H1 (cell line): Measurements from ENCODE around the gene OR2A14. TPM values are rescaled to one million over a fixed set of nuclear protein-coding genes. Genes with fewer than 3 reads are reported as not detected.

Experiments used
- ASH2L ChIP-seq: fragments of 200-600, 300-600 bp; sonication (generic); IDR thresholded peaks from one replicate; pipeline ENCODE4 v1.7.1; 2017; ENCODE audit warnings: low read length
- BCL11A ChIP-seq, 2 experiments: IDR thresholded peaks; one replicate each; pipeline ENCODE4 v1.6.1; 2011; ENCODE audit warnings: low read depth in 2 of 2, low read length in 2 of 2, mild to moderate bottlenecking in 2 of 2
- HDAC2 ChIP-seq, 2 experiments: fragments of 300-600 bp in 1 of 2; sonication (generic) in 1 of 2; IDR thresholded peaks; 2 replicates each; pipeline ENCODE4 v1.6.1; 2011 to 2012; ENCODE audit warnings: low read depth in 2 of 2, low read length in 2 of 2, mild to moderate bottlenecking in 2 of 2, moderate library complexity in 2 of 2, borderline replicate concordance in 1 of 2, inconsistent platforms in 1 of 2
- HDAC6 ChIP-seq: IDR thresholded peaks from one replicate; pipeline ENCODE4 v1.7.1; 2012; ENCODE audit warnings: low read depth, mild to moderate bottlenecking, inconsistent platforms, low read length, moderate library complexity
- RBBP5 ChIP-seq: IDR thresholded peaks from 2 replicates; pipeline ENCODE4 v1.7.1; 2012; ENCODE audit warnings: low read depth, mild to moderate bottlenecking, inconsistent platforms, low read length, moderate library complexity, borderline replicate concordance
- SIRT6 ChIP-seq: IDR thresholded peaks from one replicate; pipeline ENCODE4 v1.7.1; 2012; ENCODE audit warnings: low read length, inconsistent platforms
- polyA plus RNA-seq, 7 experiments: library from polyadenylated mRNA; depleted of rRNA in 3 of 7; stranded (reverse) in 5 of 7; unstranded in 2 of 7; fragments of >200 nt in 5 of 7; fragments of 200-250 nt in 2 of 7; gene quantifications; 1 replicate in 5 of 7; 2 replicates in 1 of 7; 4 replicates in 1 of 7; pipeline versions ENCODE4 v1.2.1 to v1.2.3, GENCODE V29; 2011 to 2013; ENCODE audit warnings: missing spikeins in 2 of 7, mixed read lengths in 2 of 7
- total RNA-seq: library from RNA; stranded (reverse); fragmentation: NEBNext Ultra II Directional; extraction: Animal tissue kit (Norgen Biotek cat#: 25700); gene quantifications from 2 replicates; pipeline ENCODE4 v1.2.1, GENCODE V29; 2021

Gene OR2A14
- total and polyA plus RNA-seq, 2 of the 8 experiments (the other 6 are each of a cell fraction or from before 2014, with no cell fraction given): not detected

GRCh38 chr7:144105211-144105610 lies 17.8 kb upstream of the OR2A14 start (continued):
- TF ChIP-seq HDAC6 (no peak), BCL11A (IDR thresholded peaks at IDR 0.05; ENCODE audit: low read depth in 2 of 2, low read length in 2 of 2) (no peak), RBBP5 (no peak), HDAC2 (IDR thresholded peaks at IDR 0.05; ENCODE audit: borderline replicate concordance in 1 of 2, low read depth in 2 of 2, low read length in 2 of 2) (no peak), ASH2L (no peak), SIRT6 (no peak)
